ENCODE data around the gene PUDP.

DNA sequence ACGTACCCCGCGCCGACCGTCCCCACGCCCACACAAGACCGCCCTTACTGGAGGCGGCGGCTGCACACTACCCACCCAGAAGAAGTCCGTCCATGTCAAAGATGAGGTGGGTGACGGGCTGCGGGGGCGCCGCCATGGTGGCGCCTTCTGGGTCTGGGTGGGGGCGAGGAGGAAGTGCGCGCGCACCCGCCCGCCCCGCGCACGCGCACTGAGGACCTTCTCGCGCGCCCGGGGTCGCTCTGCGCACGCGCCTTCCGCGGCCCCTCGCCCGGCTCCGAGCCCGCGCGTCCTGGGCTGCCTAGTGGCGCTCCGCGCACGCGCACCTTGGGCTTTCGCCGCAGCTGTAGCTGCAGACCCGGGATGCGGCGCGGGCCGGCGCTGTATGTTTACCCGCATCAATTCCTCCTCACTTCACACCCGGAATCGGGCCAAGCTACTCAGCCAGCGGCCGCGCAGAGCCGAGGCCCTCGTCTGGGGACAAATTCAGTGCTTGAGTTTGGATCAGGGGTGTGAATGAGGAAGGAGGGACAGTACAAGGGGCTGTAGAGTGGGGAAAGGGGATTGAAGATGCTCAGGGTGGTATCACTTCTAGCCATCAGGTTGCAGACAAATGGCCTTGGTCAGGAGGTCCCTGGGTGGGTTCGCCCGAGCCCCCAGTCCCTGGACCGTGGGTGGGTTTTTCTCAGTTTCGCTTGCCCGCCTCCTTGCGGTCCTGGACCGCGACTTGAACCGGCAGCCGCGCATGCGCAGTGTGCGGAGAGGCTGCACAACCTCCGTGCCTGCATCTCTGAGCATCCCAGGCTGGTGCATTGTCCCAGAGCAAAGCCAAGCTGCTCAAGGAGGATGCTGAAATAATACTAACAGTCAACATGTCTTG, at the start of gene PUDP:
- TF ChIP-seq, protein P1, sequence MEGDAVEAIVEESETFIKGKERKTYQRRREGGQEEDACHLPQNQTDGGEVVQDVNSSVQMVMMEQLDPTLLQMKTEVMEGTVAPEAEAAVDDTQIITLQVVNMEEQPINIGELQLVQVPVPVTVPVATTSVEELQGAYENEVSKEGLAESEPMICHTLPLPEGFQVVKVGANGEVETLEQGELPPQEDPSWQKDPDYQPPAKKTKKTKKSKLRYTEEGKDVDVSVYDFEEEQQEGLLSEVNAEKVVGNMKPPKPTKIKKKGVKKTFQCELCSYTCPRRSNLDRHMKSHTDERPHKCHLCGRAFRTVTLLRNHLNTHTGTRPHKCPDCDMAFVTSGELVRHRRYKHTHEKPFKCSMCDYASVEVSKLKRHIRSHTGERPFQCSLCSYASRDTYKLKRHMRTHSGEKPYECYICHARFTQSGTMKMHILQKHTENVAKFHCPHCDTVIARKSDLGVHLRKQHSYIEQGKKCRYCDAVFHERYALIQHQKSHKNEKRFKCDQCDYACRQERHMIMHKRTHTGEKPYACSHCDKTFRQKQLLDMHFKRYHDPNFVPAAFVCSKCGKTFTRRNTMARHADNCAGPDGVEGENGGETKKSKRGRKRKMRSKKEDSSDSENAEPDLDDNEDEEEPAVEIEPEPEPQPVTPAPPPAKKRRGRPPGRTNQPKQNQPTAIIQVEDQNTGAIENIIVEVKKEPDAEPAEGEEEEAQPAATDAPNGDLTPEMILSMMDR (IDR thresholded peaks at IDR 0.05) = peak in 3 of 4 donors; percentile 20 to 42 (median 32)
- peak; percentile 64 for TF ChIP-seq POLR2A (IDR thresholded peaks at IDR 0.05)
